ENCODE results near the gene SHISAL1. TPM values are rescaled to one million over a fixed set of nuclear protein-coding genes. Genes with fewer than 3 reads are reported as not detected.

SHISAL1 gene
- total RNA-seq, 2 experiments from 2014 or later: not detected

DNA sequence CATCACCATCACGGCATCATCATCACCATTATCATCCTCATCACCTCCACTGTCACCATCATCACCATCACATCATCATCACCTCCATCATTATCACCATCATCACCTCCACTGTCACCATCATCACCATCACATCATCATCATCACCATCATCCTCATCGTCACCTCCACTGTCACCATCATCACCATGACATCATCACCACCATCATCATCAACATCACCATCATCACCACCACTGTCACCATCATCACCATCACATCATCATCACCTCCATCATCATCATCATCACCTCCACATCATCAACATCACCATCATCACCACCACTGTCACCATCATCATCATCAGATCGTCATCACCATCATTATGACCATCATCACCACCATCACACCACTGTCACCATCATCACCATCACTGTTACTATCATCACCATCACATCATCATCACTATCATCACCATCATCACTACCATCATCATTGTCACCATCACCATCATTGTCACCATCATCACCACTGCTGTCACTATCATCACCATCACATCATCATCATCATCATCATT lies 99.2 kb downstream of the SHISAL1 start:
- DNase-seq (no peak), ATAC-seq (no peak)
- Mint-ChIP-seq H3K27me3 (no peaks in the 10 kb centered on the region), H3K4me1 (ENCODE audit: low read depth) (no peaks in the 10 kb centered on the region), H3K4me3 (no peak overlapping the region), H3K36me3 (ENCODE audit: low read depth) (peaks cover 8% of the 10 kb centered on the region), H3K9me3 (peaks cover 12% of the 10 kb centered on the region), H3K27ac (no peak overlapping the region)
- intact Hi-C loops (cut with micrococcal nuclease): no loop called here
- CTCF ChIA-PET: no interaction called here
- no peak for TF ChIP-seq CTCF (IDR thresholded peaks at IDR 0.05)
- POLR2A ChIA-PET: no interaction called here

DNA sequence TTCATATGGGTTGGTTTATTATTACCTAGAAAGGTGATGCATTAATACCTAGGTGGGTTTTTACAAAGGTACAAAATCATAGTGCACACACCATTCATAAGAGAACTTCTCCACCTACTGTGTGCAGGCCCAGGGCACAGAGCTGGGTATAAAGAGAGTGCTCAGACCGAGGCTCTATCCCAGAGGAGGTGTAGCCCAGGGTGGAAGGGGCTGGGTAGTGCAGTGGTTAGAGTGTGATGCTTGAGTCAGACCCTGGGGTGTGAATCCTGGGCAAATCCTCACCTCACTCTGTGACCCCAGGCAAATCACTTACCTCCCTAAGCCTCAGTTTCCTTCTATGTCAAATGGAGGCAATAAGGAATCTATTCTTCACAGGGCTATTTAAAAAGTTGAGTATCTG lies 99.8 kb downstream of the SHISAL1 start:
- H3K4me3 Mint-ChIP-seq: no peak overlapping the region
- H3K4me1 Mint-ChIP-seq (ENCODE audit: low read depth): peaks cover 2% of the 10 kb centered on the region
- ChIA-PET CTCF (no interaction called here), POLR2A (no interaction called here)
- H3K27ac Mint-ChIP-seq: no peak overlapping the region
- no peaks in the 10 kb centered on the region for H3K27me3 Mint-ChIP-seq
- H3K36me3 Mint-ChIP-seq (ENCODE audit: low read depth): peaks cover 8% of the 10 kb centered on the region
- ATAC-seq: no peak
- H3K9me3 Mint-ChIP-seq: peaks cover 12% of the 10 kb centered on the region
- intact Hi-C loops (cut with micrococcal nuclease): no loop called here
- no peak for TF ChIP-seq CTCF (IDR thresholded peaks at IDR 0.05)
- no peak for DNase-seq

DNA sequence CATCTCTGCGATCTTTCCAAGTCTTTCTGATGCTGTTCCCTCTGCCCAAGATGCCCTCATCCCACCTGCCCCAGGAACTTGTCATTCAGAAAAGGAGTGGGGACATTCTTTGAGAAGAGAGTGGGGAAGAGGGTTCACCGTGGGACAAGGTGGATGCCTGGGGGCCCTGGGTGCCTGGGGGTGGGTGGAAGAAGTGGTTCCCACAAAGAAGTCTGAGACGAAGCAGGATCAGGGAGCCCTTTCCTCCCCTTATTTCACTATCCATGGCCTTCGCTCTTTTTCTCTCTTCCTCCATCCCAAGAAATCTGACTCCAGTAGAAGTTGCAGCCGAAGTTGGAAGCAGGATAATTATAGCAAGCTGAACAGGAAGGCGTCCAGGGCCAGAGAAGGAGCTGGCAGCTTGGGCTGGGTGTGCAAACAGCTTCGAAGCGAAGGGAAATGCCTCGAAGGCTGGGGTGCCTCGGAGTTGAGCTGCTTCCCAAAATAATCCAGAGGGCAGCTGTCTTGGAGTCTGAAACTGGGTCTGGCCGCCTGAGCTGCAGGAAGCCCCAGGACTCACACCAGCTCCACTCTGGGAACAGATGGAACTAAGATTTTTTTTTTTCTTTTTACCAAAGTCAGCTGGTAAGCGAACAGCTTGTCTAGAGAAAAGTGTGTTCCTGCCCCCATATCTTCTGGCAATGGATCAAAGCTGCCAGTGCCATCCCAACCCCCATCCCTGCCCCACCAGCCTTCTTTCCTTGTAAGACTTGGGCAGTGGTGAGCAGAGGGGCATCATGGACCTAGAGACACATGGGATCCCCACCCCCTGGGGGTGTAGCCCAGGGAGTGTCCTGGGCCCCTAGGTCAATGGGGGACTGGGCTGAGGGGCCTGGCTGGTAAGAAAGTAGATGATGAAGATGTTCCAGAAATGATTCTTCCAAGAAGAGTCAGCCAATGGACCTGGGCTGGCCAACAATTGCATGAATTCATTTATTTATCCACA lies 100.5 kb downstream of the SHISAL1 start:
- TF ChIP-seq CTCF (IDR thresholded peaks at IDR 0.05): no peak
- Mint-ChIP-seq H3K36me3 (ENCODE audit: low read depth) (peaks cover 8% of the 10 kb centered on the region), H3K27ac (no peak overlapping the region), H3K4me3 (no peak overlapping the region), H3K4me1 (ENCODE audit: low read depth) (peaks cover 2% of the 10 kb centered on the region), H3K27me3 (no peaks in the 10 kb centered on the region), H3K9me3 (peaks cover 12% of the 10 kb centered on the region)
- ATAC-seq: no peak
- ChIA-PET POLR2A (interaction anchor here (0.8 kb wide), 1 partner anchor 11 kb away, joined by 4 read pairs; no protein-coding TSS in a partner anchor), CTCF (no interaction called here)
- no peak for DNase-seq
- intact Hi-C loops (cut with micrococcal nuclease): no loop called here

- H3K36me3 Mint-ChIP-seq (ENCODE audit: low read depth): peaks cover 8% of the 10 kb centered on the region
- H3K27me3 Mint-ChIP-seq: no peaks in the 10 kb centered on the region
- intact Hi-C loops (cut with micrococcal nuclease): no loop called here
- ChIA-PET POLR2A (no interaction called here), CTCF (no interaction called here)
- peaks cover 12% of the 10 kb centered on the region for H3K9me3 Mint-ChIP-seq
- no peak for DNase-seq
- H3K4me1 Mint-ChIP-seq (ENCODE audit: low read depth): peaks cover 2% of the 10 kb centered on the region
- no peak for TF ChIP-seq CTCF (IDR thresholded peaks at IDR 0.05)
- no peak overlapping the region for H3K4me3 Mint-ChIP-seq
- ATAC-seq: no peak
- H3K27ac Mint-ChIP-seq: no peak overlapping the region
Observed at GRCh38 chr22:44211256-44211945, 101.3 kb downstream of the SHISAL1 start.

- peaks cover 8% of the 10 kb centered on the region for H3K36me3 Mint-ChIP-seq (ENCODE audit: low read depth)
- ChIA-PET CTCF (no interaction called here), POLR2A (no interaction called here)
- H3K27ac Mint-ChIP-seq: no peak overlapping the region
- intact Hi-C loops (cut with micrococcal nuclease): no loop called here
- TF ChIP-seq CTCF (IDR thresholded peaks at IDR 0.05): no peak
- ATAC-seq (no peak), DNase-seq (no peak)
- H3K9me3 Mint-ChIP-seq: peaks cover 12% of the 10 kb centered on the region
- H3K4me1 Mint-ChIP-seq (ENCODE audit: low read depth): peaks cover 2% of the 10 kb centered on the region
- no peak overlapping the region for H3K4me3 Mint-ChIP-seq
- H3K27me3 Mint-ChIP-seq: no peaks in the 10 kb centered on the region
Observed at GRCh38 chr22:44210722-44211121, 102.0 kb downstream of the SHISAL1 start.

All from activated CD8-positive, alpha-beta T cell treated with anti-CD3 and anti-CD28 coated beads for 36 hours (primary cell).